Measurements from ENCODE around the gene ROR1. TPM values are rescaled to one million over a fixed set of nuclear protein-coding genes. Genes with fewer than 3 reads are reported as not detected.

Gene ROR1
- 8.9 to 11.1 TPM (median 10.1 TPM) in 5 replicates for total RNA-seq (2022; extraction: Qiagen RNA extraction)

GRCh38 chr1:63773815-63774616, at the start of gene ROR1:
Gene ROR1 (plus strand): TSS chr1:63774017.

DNA sequence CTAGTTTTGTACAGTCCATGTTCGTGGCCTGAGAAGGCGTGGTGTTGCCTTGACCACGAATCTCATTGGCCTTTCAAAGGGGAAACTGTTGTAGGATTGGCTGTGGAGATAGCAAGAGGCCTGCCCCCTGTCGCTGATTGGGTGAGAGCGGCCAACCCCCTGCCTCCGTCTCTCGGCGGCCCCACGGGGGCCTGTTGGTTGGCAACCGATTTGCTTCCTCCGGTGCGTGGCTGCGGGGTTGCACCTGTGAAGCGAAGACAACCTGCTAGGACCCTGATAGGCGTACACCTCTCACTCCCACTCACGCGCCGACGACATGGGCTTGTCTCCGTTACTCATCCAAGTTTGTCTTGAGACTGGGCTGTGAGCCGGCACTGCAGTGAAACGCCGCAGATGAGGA, 429.6 kb downstream of the ROR1 start, which contains the start of gene UBE2U:
TSS of gene UBE2U (plus strand) at position 204 of the 400 bp plus-strand sequence. CDS start 428 bp downstream, outside the sequence.

Other genes with a start within 250 kb of the ROR1 start
- gene PGM1, start 180.6 kb upstream of the ROR1 start, total RNA-seq (2022; extraction: Qiagen RNA extraction), result 33.6 to 40.2 TPM (median 37.7 TPM) in 5 replicates

Measured in A549 treated with CORT108297 at 1 μM for 4 hours (cell line).